Measurements from ENCODE around the gene AGAP2.
A peak's percentile ranks its signal among the peaks of the same experiment; 100 is the strongest.
"Not testable (repeated sequence)": the region's sequence is repeated elsewhere in the genome, so short reads cannot be mapped to it uniquely, and the experiment has no call there.

Gene AGAP2

DNA sequence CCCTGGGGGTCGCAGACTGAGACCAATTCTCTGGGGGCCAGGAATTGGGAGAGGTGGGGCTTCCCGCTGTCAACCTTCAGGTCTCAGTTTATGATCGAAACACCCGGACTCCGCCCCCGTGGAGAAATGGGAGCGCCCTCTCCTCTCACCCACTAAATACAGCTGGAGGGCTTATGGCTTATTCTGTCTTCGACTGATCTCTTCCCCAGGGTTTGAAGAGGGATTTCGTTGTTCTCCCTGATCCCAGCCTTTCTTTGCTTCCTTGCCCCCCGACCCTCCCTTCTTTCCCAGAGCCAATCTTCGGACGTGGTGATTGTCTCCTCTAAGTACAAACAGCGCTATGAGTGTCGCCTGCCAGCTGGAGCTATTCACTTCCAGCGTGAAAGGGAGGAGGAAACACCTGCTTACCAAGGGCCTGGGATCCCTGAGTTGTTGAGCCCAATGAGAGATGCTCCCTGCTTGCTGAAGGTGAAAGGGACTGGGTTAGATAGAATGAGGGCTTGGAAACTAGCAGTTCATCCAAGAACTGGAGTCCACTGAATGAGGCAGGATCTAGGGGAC lies 44.0 kb downstream of the AGAP2 start:
- DNase-seq (ENCODE audit: low spot score): no peak

DNA sequence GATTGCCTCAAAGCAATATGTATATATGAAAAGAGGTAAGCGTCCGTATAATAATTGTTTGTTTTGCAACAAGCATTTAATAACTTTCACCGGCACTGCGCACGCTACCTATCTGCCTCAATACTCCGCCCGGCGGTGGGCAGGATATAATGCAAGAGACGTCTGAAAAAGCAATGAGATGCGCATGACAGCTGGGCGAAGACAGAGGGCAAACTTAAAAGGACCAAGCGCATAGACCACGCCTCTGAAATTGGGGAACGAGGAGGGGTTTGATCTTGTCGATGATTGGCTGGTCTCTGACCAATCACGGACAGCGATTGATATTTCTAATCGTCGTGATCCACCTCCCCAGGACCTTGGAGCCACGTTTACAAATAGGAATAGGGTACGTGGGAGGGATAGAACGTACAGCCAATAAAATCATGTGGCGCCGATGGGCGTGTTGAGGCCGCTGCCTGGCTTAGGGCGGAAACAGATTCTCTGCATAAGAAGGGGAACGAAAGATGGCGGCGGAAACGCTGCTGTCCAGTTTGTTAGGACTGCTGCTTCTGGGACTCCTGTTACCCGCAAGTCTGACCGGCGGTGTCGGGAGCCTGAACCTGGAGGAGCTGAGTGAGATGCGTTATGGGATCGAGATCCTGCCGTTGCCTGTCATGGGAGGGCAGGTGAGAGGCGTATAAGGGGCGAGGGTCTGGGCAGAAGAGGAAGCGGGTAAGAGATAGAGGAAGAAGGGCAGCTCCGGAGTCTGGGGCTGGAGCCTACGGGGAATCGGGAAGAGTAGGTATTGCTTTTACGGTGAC lies 44.7 kb downstream of the AGAP2 start, which contains the start of gene OS9:
Gene OS9, plus strand, starts transcription at position 474 of the 800 bp plus-strand sequence. Its CDS starts 30 bp downstream, at position 504.
- DNase-seq (ENCODE audit: low spot score): peak; percentile 99

DNA sequence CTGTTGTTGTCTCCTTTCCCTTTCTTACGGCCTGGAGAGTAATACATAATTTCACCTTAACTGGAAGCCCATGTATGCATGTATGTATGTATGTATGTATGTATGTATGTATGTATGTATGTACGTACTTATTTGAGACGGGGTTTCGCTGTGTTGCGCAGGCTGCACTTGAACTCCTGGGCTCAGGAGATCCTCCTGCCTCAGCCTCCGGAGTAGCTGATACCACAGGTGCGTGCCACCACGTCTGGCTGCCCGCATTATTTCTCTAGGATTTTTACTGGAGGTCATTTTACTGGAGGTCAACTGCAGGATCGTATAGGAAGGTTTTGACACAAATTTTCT lies 45.3 kb downstream of the AGAP2 start:
- DNase-seq (ENCODE audit: low spot score): no peak

DNA sequence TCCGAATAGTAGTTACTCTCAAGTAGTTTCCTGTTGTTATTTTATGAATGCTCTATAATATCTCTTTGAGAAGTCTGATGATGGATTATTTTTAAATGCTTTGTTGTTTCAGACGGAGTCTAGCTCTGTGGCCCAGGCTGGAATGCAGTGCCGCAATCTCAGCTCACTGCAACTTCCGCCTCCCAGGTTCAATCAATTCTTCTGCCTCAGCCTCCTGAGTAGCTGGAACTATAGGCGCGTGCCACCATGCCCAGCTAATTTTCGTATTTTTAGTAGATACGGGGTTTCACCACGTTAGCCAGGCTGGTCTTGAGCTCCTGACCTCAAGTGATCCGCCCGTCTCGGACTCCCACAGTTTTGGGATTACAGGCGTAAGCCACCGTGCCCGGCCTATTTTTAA lies 46.0 kb downstream of the AGAP2 start:
- DNase-seq (ENCODE audit: low spot score): no peak

DNA sequence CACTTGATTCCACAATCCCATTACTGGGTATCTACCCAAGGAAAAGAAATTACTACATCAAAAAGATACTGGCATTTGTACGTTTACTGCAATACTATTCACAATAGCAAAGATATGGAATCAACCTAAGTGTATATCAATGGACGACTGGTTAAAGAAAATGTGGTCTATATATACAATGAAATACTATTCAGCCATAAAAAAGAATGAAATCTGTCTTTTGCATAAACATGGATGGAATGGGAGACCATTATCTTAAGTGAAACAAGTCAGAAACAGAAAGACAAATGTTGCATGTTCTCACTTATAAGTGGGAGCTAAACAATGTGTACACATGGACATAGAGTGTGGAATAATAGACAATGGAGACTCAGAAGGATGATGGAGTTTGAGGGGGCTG lies 49.6 kb downstream of the AGAP2 start:
- no peak for DNase-seq (ENCODE audit: low spot score)

DNA sequence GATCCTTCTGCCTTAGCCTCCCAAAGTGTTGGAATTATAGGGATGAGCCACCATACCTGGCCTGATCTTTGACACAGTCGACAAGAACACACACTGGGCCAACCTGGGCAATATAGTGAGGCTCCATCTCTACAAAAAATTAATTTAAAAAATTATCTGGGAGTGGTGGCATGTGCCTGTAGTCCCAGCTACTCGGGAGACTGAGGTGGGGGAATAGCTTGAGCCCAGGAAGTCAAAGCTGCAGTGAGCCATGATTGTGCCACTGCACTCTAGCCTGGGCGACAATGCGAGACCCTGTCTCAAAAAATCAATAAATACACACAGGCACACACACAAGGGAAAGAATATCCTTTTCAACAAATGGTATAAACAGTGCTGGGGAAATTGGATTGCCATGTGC lies 50.7 kb downstream of the AGAP2 start:
- no peak for DNase-seq (ENCODE audit: low spot score)

DNA sequence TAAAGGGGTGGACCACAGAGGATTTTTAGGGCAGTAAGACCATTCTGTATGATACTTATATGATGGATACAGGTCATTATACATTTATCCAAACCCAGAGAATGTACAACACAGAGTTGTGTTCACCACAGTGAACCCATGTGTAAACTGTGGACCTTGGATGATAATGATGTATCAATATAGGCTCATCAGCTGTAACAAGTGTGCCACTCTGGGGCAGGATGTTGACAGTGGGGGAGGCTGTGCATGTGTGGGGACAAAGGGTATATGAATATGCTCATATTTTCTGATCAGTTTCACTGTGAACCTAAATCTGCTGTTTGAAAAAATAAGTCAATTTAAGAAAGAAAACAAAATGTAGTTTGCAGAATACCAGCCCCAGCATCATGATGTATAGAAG lies 58.8 kb downstream of the AGAP2 start:
- no peak for DNase-seq (ENCODE audit: low spot score)

DNA sequence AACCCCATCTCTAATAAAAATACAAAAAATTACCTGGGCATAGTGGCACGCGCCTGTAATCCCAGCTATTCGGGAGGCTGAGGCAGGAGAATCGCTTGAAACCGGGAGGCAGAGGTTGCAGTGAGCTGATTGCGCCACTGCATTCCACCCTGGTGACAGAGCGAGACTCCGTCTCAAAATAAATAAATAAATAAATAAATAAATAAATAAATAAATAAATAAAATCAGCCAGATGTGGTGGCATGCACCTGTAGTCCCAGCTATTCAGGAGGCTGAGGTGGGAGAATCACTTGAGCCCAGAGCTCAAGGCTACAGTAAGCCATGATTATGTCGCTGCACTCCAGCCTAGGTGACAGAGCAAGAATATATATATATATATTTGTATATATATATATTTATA lies 60.6 kb downstream of the AGAP2 start:
- DNase-seq (ENCODE audit: low spot score): not testable (repeated sequence)

DNA sequence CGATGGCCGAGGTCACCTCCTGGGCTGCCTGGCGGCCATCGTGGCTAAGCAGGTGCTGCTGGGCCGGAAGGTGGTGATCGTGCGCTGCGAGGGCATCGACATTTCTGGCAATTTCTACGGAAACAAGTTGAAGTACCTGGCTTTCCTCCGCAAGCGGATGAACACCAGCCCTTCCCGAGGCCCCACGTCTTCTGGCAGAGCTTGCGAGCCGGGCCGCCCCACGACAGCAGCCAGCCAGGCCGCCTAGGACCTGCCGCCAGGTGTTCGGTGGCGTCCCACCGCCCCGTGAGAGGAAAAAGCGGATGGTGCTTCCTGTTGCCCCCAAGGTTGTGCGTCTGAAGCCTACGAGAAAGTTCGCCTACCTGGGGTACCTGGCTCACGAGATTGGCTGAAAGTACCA lies 63.9 kb downstream of the AGAP2 start:
- no peak for DNase-seq (ENCODE audit: low spot score)

Measured in CD4-positive, alpha-beta T cell treated with Interleukin-15 for 4 hours (primary cell).